AG09309 (cell line): Measurements from ENCODE around the gene WIPF3.

Experiments
- DNase-seq: peaks from one replicate; pipeline ENCODE4 v3.0.0-alpha.2; 2010; ENCODE audit warnings: low read depth
- H3K4me3 ChIP-seq: 2 replicates; pipeline ENCODE4 v1.5.1; 2011; ENCODE audit warnings: mild to moderate bottlenecking, low read depth, low read length, moderate library complexity; ENCODE audit not compliant: control insufficient read depth
- CTCF ChIP-seq: IDR thresholded peaks from 2 replicates; pipeline ENCODE4 v1.5.1; 2011; ENCODE audit warnings: mild to moderate bottlenecking, low read depth, low read length, inconsistent platforms; ENCODE audit not compliant: insufficient read depth, control insufficient read depth; ENCODE audit errors: missing control alignments

The WIPF3 gene

DNA sequence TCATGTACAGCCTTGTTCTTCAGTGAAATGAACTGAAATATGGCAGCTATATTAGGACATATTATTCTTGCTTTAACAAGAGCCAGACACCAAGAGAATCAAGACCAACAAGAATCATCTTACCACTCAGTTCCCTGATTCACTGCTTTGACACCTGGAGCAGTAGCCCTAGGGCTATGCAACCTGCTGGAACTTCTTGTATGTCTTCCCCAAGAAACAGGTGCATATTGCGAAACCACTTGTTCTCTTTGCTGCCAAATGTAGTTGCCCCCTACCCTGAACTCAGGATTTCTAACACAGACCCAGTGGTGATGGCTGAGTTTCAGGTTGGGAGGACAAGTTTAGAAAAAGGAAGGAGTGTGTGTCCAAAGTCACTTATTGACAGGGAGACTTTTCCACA lies 46.1 kb downstream of the WIPF3 start:
- no peak overlapping the region for H3K4me3 ChIP-seq
- DNase-seq = no peak
- no peak for TF ChIP-seq CTCF

DNA sequence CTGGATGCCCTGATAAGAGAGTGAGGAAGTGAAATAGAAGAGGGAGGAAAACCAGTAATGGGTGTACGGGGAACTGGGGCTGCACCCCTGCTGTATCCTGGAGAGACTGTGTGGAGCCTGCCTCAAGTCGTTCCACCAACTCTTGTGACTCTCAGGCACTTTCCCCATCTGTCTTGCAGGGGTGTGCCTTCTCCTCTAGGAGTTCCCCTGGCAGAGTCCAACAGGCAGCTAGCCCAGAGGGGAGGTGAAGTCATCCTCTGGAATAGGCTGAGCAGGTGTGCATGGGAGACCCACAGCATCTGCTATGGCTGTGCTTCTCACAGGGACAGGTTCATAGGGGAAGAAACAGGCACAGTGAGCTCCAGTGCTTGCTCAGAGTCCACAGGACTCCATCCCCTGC lies 46.8 kb downstream of the WIPF3 start:
- no peak for DNase-seq
- no peak for TF ChIP-seq CTCF
- no peak overlapping the region for H3K4me3 ChIP-seq

GRCh38 chr7:29853789-29854188 lies 47.5 kb downstream of the WIPF3 start:
- no peak overlapping the region for H3K4me3 ChIP-seq
- DNase-seq = no peak
- no peak for TF ChIP-seq CTCF

DNA sequence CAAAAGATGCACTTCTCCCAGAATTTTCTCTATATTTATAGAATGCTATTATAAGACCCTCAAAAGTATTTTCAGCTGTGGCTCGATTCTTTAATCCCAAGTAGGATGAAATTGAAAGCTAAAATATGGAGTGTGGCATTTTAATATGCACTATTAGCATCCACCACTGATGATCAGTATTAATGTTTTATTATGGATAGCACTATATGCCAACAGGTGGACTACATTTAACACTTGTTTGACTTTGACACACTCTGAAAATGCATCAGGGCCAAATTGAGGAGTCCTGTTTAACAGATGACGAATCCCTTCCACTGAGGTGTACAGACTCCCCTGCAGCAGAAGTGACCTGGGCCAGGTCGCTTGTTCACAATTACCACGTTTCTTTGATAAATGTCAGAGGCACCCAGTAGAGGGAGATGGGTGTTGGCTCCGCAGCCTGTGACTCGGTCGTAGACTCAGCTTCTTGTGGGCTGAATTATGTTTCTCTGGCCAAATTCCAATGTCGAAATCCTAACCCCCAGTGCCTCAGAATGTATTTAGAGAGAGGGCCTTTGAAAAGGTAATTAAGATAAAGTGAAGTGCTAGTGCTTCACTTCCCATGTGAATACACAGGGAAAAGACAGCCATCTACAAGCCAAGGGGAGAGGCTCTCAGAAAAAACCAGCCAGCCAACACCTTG lies 48.1 kb downstream of the WIPF3 start:
- no peak for DNase-seq
- no peak overlapping the region for H3K4me3 ChIP-seq
- TF ChIP-seq CTCF = no peak

DNA sequence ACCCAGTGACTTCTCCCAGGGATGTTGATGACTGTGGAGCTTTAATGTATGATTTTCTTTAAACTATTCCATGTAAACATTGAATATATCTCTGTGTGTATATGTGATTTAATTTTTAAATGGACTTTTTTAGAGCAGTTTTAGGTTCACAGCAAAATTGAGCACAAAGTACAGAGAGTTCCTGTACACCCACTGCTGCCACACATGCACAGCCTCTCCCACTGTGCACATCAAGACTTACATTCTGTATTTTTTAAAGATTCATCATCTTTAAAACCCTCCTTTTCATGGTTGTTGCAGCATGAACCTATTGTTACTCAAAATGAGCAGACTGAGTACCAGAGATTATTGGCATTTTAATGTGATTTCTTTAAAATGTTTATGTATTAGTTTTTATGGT lies 51.3 kb downstream of the WIPF3 start:
- TF ChIP-seq CTCF = no peak
- no peak overlapping the region for H3K4me3 ChIP-seq
- DNase-seq = no peak

GRCh38 chr7:29858191-29858951 lies 52.1 kb downstream of the WIPF3 start:
- TF ChIP-seq CTCF = no peak
- no peak for DNase-seq
- no peak overlapping the region for H3K4me3 ChIP-seq

- DNase-seq = no peak
- no peak overlapping the region for H3K4me3 ChIP-seq
- TF ChIP-seq CTCF = no peak
These were observed 52.8 kb downstream of the WIPF3 start for GRCh38 chr7:29859104-29859503.
